DMS 273 (cell line): ENCODE data around the gene LRRC10B.

Source experiments
- DNase-seq: peaks from one replicate; lab custom pipeline; 2025; ENCODE audit not compliant: unreplicated experiment; lab: John Stamatoyannopoulos, UW

Gene LRRC10B

DNA sequence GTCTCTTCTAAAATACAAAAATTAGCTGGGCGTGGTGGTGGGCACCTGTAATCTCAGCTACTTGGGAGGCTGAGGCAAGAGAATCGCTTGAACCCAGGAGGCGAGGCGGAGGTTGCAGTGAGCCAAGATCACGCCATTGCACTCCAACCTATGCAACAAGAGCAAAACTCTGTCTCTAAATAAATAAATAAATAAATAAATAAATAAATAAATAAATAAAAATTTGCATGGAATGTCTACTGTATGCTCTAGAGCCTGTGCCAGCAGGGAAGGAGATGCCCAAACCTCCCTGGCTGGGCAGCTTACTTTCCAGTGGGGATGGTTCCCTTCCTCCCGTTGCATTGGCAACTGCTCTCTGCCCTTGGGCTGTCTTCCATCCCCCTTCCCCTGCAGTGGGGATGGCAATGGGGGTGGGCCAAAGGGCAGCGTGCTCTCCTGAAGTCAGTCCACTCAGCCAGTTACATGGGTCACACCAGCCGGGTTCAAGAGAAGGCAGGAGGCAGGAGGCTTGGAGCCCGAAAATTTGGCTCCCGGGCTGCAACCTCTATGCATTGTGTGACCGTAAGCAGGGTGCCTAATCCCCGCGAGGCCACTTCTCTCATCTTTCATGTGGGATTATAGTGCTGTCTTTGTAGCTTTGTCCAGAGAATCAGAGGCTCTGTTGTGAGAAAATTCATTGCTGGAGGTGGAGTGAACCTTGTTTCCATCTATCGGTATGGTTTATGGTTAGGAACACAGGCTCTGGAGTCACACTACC lies 1.4 kb upstream of the LRRC10B start:
- no peak for DNase-seq

DNA sequence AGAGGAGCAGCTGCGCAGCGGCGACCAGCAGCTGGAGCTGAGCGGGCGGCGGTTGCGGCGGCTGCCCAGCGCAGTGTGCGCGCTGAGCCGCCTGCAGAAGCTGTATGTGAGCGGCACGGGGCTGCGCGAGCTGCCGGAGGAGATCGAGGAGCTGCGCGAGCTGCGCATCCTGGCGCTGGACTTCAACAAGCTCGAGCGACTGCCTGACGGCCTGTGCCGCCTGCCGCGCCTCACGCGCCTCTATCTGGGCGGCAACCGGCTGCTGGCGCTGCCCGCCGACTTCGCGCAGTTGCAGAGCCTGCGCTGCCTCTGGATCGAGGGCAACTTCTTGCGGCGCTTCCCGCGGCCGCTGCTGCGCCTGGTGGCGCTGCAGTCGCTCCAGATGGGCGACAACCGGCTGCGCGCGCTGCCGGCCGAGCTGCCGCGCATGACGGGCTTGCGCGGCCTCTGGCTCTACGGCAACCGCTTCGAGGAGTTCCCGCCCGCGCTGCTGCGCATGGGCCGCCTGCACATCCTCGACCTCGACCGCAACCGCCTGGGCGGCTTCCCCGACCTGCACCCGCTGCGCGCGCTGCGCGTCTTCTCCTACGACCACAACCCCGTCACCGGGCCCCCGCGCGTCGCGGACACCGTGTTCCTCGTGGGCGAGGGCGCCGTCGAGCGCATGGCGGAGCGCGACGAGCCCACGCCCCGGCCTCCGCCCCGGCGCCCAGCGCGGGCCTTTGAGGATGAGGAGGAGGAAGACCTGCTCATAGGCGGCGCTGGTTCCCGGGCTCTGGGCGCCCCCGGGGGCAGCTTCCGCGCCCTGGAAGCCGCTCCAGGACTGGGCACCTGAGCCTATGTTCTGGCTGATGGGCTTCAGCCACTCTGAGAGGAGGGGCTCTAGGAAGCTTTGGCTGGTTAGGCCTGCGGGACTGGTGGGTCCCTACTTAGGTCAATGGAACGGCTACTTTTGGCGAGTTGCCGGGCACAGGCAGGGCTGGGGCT lies 787 bp downstream of the LRRC10B start:
- peak; percentile 95 for DNase-seq

DNA sequence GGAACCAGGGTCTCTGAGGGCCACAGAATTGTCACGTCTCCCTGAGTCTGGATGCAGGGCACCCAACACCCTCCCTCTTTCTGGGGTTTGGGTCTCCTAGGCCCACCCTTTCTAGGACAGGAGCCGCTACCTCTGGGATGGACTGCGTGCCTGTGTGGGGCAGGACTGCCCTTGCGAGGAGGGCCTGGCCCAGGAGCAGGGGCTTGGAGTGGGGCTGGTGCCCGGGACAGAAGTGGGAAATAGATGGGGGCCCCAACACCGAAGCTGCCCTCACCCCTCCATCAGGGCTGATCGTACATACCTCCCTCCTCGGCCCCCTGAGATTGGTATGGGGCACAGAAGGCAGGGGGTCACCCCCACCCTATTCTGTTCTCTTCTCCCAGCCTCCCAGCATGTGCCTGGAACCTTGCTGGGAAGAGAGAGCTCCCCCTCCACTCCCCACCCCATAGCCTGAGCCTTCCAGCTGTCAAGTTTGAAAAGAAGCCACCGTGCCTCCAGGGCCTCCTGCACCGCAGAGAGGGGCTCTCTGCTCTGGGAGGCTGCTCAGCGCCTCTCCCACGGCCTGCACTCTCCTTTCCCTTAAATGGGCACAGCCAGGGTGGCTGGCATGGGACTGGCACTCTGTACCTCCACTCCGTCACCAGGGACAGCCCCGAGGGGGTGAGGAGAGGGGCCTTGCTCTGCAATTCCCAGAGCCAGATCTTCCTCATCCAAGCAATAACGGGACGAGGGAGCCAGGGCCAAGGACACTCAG lies 1.8 kb downstream of the LRRC10B start:
- DNase-seq = peak; percentile 65

DNA sequence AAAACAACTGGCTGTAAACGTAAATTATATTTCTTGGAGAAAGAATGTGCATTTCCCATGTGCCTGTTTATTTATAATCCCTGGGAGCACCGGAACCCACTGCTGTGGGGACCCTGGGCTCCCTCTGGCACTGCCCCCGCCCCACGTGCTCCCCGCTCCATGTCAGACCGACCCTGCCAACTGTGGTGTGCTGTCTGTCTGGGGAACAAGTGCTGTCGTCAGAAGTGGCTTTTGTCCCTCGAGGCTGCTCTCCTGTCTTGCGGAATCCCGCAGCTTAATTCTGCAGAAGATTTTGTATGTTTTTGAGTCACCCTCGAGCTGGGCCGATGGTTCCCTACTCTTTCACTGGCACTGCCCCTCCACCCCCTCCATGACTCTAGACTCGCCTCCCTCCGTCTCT lies 2.4 kb downstream of the LRRC10B start:
- DNase-seq = no peak

DNA sequence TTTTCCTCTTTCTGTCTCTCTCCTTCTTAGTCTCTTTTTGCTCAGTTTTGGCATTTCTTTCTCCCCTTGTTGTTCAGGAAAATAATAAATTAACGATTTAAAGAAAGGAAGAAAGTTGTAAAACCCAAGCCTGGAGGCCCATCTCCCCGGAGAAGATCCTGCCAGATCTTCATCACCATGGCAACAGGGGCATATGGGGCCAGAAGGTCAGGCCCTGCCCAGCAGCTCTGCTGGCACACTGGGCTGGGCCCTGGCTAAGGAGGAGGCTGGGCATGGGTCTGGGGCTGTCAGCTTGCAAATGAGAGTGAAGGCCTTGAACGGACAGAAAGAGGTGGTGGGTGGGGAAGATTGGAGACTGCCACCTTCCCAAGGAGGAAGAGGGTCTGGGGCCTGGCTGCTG lies 2.8 kb downstream of the LRRC10B start:
- peak; percentile 37 for DNase-seq

DNA sequence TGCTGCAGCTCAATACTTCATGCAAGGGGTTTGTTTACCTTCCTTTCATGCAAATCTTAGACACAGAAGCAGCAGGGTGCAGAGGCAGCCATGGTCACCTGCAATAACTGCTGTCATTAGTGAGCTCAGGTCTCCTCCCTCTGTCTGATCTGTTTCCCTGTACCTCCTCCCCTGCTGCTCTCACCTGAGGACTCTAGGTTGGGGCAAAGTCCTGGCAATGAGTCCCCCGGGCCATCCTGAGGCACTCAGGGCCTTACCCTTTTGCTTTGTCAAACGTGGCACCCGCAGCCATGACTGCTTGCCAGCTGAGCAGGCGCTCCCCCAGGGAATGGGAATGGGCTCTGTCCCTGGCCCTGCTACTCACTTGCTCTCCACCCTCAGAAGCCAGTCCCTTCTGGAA lies 3.9 kb downstream of the LRRC10B start:
- no peak for DNase-seq

DNA sequence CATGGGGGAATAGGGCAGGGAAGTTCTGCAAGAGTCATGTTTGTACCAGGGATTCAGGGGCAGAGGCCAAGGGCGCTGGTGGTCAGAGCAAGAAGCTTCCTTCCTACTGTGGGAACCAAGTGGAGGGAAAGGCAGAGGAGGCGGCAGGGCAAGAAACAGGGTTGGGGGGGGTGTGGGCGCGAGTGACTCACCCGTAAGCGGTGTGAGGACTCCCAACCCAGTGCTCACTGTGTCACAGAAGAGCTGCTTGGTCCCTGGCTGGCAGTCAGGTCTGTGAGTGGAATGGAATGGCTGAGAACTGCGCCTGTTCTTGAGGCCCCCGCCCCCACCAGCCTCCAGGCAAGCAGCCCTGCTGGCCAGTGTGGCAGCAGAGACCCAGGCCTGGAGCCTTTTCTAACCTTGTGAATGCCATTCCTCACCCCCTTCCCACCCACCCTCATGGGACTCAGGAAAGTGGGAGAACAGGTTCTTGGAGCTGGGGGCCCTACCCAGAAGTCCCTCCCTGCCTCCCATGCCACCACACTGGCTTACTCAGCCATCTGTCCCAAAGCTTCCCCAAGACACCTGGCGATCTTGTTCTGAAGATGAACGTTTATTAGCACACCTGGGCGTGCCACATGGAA lies 4.7 kb downstream of the LRRC10B start:
- peak; percentile 60 for DNase-seq

DNA sequence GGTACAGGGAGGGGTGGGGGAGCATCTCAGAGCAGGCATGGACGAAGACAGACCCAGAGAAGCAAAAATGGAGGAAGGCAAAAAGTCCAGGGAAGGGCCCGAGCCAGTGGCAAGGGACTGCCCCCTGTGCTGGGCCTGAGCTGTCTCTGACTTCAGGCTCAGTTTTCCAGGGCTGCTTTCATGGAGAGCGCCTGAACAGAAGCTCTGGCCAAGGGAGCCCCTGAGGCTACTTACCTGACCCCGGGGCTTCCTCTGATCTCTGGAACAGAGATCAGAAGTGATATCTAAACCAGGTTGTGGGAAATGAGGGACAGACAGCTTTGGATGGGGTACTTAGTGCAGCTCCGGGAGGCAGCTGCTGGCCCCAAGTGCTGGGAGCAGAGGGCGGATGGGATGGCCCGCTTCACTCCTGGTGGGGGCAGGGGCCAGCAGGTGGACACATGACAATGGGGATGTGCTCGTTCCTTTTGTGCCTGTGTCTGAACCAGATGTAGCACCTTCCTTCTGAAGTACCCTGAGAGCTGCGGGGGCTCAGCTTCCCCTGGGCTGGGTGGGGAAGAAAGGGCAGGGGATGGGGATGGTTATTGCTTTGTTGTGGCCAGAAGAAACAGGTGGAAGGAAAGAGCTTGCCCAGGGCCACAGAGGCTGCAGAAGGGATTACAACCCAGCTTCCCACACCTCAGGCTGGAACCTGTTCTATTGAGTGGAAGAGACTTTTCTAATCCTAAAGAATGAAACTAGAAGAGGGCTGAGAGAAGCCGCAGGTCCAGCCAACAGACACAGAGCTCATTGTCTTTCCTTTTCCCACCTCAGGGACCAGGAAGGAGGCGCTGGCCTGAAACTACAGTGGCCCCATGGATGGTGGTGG lies 5.7 kb downstream of the LRRC10B start:
- DNase-seq = no peak

DNA sequence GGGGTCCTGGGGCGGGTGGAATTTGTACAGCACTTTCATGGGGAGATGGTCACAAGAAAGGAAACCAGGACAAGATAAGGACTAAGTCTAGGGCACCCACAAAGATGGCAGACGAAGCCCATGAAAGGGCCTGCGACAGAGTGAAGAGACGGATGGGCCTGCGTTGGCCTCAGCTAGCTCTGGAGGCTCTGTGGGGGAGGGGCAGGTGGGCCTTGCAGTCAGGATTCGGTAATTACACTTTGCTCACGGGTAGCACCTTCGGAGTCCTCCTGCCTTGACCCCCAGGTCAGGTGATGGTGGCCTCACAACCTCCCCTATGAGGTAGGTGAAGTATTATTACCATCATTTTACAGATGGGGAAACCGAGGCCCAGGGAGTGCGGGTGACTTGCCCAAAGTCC lies 7.1 kb downstream of the LRRC10B start:
- DNase-seq = no peak

DNA sequence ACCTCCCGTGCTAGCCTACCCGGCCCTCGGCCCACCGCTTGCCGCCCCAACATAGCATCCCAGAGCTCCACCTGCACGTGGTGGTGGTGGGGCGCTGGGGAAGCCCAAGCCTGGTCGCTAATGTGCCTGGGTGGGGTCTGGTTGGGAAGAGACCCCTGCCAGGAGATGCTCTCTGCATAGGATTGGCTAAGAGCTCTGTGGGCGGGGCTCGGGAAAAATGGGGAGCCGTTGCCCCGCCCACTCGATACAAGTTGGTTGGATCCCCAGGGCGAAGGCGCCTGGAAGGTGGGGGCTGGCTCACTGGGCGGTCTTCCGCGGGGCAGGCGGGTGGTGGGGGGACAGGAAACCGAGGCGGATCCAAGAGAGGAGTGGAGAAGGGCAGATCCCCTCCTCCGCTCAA lies 7.6 kb downstream of the LRRC10B start:
- no peak for DNase-seq

DNA sequence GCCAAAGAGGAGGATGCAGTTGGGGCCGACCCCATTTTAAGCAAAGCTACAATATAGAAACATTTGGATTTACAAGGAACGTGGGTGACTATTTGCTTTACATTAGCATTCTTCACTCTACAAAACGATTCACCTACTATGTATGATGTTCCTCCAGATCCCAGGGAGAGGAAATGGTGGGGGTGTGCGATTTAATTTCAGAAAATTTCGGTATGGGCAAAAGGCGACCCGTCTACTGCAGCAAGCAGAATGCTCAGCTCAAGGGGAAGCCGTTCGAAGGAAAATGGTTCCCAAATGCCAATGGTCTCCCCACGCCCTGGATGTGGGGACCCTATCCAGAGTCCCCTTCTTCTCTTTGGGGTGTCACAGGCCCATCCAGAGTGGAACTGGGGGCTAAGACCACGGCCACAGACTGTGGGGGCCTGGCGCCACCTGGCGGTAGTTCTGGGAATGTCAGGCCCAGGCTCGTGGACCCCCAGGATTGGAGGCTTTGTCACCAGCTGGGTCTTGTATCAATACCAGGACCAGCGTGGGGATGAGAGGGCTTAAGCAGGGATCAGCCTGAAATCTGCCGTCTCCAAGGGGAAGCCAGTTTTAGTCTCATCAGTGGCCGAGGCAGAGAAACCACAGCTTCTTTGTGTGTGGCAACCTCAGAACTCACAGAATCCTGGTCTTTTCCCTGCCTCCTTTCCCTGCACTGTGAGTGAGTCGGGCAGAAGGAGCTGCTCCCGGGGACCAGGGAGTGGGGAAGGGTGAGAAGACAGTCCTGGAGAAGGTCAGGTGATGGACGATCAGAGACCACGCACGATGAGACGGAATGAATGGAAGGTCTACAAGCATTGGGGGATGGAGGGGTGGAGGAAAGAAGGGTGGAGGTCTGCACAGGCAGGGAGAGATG lies 8.4 kb downstream of the LRRC10B start:
- peak; percentile 58 for DNase-seq

DNA sequence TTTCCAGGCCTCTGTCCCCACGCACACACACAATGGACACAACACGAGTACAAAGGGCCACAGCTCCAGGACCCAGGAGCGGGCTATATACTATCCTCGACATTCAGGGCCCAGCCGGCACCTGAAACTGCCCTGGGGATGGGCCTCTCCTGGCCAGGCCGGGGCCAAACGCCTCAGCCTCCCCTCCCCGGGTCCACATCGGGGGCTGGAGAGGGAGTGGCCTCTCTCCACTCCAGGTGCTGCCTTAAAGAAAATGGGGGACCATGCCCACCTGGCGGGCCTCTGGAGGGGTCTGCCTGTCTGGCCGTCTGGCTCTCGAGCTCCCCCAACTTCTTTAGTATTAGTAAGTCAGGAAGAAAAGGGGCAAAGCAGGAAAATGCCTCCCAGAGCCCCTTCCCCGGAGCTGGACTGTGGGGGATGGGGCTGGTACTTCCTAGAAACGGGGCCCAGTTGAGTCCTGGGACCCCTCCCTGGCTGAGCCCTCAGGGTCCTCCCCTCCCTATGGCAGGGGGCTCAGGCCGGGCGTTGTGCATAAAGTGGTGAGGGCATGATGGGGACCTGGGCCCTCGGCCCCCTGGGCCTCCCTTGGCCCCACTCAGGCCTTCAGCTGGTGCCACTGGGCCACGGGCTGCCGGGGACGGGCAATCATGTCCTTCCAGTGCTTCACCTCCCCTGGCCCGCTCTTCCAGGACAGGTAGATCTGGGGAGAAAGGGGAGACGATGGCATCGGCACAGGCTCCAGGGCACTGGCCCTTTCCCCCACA lies 9.7 kb downstream of the LRRC10B start:
- no peak for DNase-seq

DNA sequence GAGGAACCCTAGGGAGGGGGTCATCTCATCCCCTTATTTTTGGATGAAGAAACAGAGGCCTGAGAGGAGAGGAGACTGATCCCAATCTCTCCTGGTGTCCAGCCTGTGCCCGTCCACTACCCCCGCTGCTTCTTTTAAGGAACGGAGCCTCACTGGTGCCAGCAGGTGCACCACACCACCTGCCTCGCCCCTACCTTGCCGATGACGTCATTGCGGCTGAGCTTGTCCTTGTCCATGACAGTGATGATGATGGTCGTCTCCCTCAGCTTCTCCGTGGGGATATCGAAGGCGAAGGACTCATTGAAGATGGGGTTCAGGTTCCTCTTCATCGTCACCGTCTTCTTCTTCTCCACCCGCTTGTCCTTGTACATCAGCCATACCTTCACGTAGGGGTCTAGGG lies 14.3 kb downstream of the LRRC10B start:
- DNase-seq = no peak

DNA sequence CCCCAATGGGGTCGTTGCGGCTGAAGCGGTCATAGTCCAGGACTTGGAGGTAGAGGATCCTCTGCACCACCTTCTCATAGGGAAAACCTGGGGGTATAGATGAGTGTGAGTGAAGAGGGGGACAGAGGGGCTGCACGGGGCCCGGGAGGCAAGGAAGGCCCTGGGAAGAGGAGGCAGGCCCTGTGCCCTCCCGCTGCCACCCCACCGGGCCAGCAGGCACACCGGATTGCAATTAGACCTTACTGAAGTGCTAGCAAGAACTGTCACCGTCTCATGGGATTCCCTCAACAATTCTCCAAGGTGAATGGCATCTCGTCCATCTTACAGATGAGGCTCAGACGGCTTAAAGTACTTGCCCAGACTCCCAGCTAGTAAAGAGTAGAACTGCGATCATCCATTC lies 15.9 kb downstream of the LRRC10B start:
- DNase-seq = no peak

DNA sequence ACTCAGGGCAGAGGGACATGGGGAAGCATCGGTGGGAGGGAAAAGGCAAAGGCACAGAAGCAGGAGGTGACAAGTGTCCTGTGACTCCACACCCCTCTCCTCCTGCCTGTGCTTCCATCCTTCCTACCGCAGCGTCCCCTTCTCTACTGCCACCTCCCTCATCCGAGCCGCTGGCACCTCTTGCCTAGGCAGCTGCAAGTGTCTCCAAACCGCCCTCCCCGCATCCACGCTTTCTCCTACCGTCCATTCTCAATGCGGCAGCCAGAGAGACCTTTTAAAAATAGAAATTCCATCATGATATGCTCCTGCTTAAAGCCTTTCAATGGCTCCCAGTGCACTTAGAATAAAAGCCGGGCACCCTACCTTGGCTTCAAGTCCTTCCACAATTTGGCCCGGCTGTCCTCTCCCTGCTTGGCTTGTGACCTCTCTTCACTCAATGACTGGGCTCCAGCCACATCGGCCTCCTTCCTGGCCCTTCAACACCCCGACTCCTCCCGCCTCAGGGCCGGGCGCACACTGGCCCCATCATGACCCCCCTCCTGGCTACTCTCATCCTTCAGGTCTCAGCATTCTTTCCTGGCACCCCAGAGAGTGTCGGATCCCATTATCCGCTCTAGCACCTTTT lies 16.5 kb downstream of the LRRC10B start:
- no peak for DNase-seq

DNA sequence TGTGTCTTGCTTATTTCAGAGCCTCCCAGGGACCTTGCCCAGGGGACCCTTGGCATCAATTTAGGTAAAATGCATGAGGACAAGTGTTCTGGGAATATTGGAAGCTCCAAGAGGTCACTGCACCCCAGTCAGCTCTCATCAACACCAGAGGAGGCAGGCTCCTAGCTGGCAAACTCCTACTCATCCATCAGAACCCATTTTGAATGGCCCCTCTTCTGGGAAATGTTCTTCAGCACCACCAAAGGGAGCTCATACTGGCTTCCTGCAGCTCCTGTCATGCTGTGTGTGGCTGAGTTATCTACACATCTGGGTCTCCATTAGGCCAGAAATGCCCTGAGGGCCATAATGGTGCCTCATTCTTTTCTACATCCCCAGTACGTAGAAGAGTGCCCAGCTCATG lies 17.7 kb downstream of the LRRC10B start:
- no peak for DNase-seq

DNA sequence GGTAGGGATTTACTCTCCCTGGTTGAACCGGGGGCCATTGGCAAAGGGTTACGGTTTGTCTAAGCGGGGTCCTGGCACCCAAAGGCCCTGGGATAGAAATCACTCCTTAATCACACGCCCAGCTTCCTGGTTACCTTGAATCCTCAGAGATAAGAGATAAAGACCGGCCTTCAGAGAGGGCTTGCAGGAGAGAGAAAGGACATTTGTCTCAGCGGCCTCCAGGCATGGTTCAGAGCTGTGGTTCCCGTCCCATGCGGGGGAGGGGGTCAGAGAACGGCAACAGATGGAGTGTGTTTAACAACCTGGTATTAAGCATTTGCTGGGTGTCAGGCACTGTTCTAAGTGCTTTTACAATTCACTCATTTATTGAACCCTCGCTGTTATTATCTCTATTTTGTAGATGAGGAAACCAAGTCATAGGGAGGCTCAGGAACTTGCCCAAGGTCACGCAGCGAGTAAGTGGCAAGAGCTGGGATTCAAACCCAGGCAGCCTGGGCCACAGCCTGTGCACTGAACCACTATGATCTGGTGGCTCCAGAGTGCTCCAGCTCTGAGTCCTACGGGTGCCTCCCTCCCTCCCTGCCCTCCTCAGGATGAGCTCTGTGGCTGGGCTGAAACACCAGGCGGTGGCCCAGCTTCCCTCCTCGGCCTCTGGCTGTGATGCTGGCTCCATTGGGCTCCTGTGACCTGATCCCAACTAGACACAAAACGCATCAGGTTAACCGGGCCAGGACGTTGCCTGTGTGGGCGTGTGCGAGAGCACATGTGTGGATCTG lies 18.6 kb downstream of the LRRC10B start:
- peak; percentile 65 for DNase-seq
